Testis (tissue), 2 donors: ENCODE results near the gene LRRC18.

ENCODE experiments used
- POLR2A ChIP-seq: fragments of 450-650 bp; IDR thresholded peaks from one replicate; pipeline ENCODE4 v1.6.1; 2017; ENCODE audit warnings: antibody characterized with exemption, mild to moderate bottlenecking, moderate library complexity
- TF ChIP-seq, protein P1 (sequence below), 3 experiments: fragments of 450-650 bp in 2 of 3; fragments of 200-600 bp in 1 of 3; sonication (generic) in 1 of 3; IDR thresholded peaks; one replicate each; pipeline ENCODE4 v1.5.1; 2016 to 2019; ENCODE audit warnings: antibody characterized with exemption in 3 of 3, mild to moderate bottlenecking in 2 of 3, moderate library complexity in 1 of 3

DNA sequence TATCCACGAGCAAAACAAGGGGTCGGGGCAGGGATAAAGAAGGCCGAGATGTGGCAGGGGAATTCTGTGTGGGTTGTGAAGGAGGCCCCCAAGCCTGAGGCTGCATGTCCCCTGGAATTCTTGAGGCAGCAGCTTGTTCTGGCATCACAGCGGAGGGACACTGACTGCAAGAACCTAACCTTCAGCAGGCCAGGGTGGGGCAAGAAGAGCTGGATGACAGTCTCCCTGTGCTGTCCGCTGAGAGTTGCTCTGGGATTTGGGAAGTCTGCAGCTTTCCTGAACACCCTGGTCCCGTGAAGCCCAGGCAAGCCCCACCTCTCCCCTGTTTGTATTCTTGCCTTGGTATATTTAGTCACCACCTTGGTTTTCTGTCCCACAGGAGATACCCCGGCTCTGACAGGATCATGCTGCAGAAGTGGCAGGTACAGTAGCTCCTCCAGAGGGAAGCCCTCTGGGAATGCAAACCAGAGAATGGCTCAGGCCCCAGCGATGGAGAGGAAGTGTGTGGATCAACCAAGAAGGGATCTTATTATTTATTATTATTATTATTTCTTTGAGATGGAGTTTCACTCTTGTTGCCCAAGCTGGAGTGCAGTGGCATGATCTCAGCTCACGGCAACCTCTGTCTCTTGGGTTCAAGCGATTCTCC is 1.9 kb upstream of the LRRC18 start:
- TF ChIP-seq, protein P1, sequence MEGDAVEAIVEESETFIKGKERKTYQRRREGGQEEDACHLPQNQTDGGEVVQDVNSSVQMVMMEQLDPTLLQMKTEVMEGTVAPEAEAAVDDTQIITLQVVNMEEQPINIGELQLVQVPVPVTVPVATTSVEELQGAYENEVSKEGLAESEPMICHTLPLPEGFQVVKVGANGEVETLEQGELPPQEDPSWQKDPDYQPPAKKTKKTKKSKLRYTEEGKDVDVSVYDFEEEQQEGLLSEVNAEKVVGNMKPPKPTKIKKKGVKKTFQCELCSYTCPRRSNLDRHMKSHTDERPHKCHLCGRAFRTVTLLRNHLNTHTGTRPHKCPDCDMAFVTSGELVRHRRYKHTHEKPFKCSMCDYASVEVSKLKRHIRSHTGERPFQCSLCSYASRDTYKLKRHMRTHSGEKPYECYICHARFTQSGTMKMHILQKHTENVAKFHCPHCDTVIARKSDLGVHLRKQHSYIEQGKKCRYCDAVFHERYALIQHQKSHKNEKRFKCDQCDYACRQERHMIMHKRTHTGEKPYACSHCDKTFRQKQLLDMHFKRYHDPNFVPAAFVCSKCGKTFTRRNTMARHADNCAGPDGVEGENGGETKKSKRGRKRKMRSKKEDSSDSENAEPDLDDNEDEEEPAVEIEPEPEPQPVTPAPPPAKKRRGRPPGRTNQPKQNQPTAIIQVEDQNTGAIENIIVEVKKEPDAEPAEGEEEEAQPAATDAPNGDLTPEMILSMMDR (IDR thresholded peaks at IDR 0.05), result no peak
- no peak for TF ChIP-seq POLR2A
